NCI-H774 (cell line): ENCODE measurements around the gene KRT1.
"Not testable (repeated sequence)": the region's sequence is repeated elsewhere in the genome, so short reads cannot be mapped to it uniquely, and the experiment has no call there.

Experiments
- DNase-seq: peaks from one replicate; lab custom pipeline; 2025; lab: John Stamatoyannopoulos, UW

Gene KRT1

DNA sequence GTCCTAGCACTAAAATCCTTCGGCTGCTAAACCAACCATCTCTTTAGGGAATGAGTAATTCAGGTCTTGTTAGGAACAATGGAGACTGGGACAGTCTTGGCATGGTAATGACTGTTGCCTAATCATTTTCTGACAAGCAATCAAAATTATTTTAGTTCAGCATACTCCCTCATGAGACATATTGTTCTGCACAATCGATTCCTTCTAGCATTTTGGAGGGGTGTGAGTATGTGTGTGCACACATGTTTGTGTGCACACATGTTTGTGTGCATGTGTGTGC, 2.1 kb upstream of the KRT1 start:
- no peak for DNase-seq

DNA sequence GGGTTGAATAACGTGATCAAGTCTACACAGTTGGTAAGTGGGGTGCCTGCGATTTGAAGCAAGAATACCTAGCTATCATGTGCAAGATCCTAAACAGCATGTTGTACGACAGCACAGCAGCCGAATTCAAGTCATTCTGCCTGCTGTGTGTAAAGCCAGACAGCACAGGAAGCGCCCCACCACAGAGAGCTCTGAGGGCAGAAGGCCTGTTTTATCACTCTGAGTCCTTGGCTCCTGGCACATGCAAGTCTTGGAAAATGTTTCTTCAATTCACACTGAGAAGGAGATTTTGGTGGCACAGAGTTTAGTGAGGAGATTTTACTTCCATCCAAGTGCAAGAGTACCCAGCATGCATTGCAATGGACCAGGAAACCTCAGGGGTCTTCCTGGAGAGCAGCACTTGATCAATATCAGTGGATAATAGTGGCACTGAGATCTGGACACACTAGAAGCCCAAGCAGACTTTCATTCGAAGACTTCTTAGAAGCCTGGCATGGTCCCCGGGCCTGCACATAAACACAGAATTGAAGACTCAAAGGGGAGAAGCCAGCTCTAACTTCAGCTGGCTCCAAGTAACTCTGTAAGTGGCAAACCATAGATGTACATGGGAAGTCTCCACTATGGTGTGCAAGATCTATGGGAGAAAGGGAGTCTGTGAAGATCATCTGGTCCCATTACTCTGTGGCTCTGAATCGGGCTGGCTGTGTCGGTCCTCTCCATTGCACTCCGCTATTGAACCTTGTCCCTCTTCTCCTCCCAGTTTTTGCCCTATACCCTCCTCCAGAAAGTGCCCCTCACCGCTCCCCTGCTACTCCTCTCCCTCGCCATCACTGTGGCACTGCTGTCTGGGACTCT, 1.5 kb upstream of the KRT1 start:
- DNase-seq, result no peak

DNA sequence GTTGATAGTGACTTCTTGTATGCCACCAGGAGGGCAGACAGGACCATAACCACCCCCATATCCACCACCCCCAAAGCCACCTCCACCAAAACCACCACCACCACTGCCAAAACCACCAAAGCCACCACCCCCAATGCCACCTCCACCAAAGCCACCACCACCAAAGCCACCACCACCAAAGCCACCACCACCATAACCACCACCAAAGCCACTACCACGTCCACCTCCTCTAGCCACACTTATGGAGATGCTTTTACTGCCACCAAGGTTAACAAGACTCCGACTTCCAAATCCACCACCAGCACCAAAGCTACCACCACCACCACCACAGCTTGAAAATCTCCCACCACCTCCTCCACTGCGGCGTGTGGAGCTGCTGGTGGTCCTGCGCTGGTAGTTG, 332 bp downstream of the KRT1 start:
- no peak for DNase-seq

DNA sequence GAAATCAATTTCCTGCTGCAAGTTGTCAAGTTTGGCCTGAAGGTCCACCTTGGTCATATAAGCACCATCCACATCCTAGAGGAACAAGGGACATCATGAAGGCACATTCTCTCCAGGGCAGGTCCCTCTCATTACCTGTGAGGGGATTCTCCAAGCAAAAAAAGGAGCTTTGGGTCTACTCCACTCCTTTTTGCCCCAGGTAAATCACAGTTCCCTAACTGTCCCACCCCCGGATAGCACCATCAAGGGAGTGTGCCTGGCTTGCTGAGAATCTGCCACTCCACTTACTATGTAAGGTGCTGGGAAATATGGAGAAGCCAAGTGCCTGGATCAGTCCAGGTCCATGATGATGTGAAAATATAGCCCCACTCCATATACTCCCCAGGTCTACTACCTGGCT, 2.5 kb downstream of the KRT1 start:
- no peak for DNase-seq

DNA sequence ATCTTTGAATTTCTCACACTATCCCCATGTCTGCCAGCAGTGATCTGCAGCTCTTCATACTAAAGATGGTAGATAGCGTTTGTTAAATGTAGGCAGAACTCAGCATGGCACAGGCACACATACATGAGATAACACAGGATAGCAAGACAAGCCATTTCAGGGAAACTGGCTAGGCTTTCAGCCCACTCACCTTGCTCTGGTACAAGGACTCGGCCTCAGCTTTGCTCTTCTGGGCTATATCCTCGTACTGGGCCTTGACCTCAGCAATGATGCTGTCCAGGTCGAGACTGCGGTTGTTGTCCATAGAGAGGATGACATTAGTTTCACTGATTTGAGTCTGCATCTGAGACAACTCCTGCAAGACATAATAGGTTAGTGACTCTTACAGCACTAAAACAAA, 3.1 kb downstream of the KRT1 start:
- no peak for DNase-seq

DNA sequence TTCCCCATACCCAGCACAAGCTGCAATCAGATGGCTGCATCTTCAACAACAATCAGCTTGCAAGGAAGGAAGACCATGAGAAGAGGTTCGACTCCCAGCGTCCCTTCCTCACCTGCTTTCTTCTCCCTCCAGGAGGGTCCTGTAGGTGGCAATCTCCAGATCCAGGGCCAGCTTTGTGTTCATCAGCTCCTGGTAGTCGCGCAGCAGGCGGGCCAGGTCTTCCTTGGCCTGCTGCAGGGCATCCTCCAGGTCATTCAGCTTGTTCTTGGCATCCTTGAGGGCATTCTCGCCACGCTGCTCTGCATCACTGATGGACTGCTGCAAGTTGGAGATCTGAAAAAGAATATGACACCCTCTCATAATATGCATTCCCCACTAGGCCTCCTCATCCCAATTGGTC, 4.0 kb downstream of the KRT1 start:
- DNase-seq, result no peak

DNA sequence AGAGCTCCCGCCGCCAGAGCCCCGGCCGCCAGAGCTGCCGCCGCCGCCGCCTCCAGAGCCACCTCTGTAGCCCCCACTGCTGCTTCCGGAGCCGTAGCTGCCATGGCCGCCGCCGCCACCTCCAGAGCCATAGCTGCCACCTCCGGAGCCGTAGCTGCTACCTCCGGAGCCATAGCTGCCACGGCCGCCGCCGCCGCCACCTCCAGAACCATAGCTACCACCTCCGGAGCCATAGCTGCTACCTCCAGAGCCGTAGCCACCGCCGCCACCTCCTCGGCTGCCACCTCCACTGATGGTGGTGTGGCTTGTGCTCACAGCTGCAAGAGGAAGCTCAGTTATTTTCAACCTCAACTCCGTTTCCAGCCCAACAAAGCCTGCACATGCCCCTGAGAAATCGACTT, 4.9 kb downstream of the KRT1 start:
- DNase-seq, result no peak

DNA sequence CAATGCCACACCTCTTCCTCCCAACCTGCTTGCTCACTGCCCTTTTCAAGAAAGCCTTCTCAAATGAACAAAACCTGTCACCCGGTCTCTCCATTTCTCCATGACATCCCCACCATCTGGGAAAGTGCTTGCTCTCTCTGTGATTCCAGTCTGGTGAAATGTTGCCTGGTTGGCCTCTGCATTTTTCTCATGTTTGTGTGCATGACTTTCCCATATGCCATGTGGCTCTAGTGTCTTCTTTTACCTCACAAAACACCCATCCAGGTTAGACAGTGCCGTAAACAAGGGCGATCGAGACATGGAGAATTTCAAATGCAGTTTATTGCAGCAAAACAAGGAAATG, 5.8 kb downstream of the KRT1 start:
- DNase-seq, result no peak

DNA sequence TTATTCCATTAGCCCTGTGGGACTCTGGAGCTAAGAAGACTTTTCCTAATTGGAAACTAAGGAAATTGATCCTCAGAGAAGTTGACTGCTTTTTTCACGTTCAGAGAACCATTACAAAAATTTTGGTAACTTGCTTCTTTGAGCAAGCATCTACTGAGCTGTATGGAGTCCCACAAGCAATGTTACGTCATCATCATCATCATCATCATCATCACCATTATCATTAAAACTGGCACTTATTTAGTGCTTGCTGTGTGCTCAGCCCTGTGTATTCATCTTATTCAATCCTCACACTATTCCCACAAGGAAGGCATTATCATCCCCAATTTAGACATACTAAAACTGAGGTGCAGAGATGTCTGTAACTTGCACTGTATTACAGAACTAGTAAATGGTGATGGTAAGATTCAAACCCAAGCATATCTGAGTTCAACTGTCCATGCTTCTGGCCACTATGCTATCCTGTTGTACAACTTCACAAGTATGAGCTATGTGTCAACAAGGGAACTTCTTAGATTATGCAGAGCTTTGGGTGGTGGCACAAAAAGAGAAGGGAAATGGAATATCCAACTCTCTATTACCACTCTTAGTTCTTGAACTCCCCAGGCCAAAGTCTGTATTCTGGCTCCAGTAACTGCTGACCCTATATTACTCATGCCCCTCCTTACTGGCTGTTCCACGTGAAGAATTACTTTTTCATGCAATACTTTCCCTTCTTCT, 6.3 kb downstream of the KRT1 start:
- DNase-seq, result no peak

DNA sequence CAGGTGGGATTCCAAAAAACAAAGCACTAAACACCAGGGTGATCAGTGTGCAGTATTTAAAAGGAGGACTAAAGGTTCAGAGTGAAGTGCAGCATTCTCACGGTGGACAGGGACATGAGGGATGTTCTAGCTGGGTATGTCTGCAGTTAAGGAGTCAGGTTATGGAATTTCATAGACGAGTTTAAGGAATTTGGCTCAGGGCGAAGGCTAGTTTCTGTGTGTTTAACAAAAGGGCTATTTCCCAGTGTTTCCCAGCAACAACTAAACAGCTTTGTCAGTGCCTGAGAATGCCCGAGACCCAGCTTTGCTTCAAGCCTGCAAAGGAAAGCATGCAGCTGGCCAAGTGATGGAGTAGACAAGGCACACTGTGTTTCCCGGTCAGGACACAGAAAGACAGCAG, 7.0 kb downstream of the KRT1 start:
- DNase-seq, result no peak

DNA sequence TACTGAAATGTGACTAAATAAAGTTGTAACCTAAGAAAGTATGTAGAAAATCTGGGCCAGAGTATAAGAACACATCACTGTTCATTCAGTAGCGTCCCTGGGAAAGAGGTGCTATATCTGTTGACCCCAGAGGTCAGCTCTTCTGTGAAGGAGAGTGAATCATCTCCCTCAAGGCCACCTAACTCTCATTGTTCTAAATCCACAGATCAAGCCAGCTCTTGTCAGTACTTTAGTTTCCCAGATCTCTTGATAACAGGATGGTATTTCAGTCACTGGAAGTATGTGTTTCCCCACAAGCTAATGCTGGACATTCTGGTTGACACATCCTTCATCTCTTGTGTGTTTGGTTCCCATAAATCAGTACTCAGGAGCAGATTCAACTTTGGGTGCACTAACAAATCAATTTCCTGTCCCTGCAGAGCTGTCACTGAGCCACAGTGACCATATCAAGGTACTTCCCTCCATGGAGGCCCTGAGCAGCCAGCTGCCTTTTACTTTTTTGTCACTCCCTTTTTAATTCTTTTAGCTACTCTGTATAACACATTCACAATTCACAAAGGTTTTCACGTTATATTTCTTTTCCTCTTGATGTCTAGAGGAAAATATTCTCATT, 7.8 kb downstream of the KRT1 start:
- DNase-seq, result no peak

DNA sequence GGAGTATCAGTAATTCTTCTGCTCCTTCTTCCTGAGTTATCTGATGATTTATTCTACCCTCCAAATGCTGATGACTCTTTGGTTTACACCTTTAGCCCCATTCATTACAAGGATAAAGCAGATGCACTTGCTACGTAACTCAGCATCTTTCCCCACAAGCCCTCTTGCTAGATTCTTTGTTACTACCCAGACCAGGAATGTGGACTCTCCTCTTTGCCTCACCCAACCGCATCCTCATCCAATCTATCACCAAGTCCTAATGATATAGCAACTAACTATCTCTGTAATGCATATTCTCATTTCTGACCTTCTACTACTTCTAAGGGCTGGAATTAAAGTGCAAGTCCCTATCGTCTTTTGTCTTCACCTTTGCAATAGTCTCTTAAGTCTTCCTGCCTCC, 9.2 kb downstream of the KRT1 start:
- no peak for DNase-seq

DNA sequence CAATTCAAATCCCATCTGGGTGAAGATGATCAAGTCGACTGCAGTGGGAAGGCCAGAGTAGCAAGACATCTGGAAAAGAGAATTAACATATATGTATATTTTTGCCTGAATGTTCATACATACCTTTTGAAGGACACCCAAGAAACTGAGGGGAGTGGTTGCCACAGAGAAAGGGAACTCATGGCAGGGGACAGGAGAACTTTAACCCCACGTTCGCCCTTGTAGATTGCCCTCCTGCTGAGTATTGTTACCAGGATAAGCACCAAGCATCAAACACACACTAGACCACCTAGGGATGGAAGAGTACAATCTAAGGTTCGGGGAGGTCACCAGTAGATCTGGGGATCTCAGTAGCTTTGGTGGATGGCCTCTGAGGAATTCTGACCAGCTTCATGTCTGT, 9.7 kb downstream of the KRT1 start:
- DNase-seq, result no peak

DNA sequence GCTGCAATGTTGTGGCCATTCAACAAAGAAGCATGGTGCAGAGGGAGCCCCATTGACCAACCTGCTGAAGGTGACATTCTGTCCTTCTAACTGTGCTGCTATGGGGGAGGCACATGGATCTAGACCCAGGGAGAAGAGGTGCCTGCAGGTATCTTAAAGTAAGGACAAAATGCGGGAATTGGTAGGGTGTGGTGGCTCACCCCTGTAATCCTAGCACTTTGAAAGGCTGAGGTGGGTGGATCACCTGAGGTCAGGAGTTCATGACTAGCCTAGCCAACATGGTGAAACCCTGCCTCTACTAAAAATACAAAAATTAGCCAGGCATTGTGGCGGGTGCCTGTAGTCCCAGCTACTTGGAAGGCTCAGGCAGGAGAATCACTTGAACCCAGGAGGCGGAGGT, 10.3 kb downstream of the KRT1 start:
- DNase-seq, result not testable (repeated sequence)

DNA sequence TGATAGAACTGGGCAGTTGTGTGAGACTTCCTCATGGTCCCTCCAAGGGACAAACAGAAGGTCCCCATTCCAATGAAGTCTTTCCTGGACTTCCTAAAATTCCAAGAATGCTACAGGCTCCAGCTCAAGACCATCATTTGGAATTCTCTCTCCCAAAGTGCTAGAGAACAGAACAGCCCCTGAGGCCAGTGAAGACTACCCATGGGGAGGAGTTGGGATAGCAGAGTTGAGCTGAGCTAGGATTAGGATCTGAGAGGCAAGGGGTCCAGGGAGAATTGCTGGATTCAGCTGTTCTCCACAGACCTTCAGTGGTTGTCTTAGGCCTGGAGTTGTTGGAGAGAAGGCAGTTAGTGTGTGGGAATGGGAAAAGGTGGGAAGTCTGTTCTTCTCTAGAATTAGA, 10.8 kb downstream of the KRT1 start:
- no peak for DNase-seq

DNA sequence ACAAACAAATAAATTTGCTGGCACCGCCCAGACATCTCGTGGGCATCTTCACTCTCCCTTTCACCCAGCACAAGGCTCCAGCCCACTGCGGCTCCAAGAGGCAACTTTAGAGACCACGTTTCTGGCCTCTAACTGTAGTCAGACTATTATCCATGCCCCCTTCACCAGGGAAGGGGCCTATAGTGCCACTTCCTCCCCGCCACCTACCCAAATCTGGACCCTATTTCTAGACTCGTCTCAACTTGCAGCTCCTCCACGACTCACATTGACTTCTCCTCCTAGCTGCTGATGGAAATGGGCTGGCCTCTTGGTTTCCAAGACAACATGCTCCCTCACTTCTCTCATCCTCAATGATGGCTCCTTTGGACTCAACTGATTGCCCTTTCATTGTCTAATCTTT, 12.3 kb downstream of the KRT1 start:
- DNase-seq, result no peak

DNA sequence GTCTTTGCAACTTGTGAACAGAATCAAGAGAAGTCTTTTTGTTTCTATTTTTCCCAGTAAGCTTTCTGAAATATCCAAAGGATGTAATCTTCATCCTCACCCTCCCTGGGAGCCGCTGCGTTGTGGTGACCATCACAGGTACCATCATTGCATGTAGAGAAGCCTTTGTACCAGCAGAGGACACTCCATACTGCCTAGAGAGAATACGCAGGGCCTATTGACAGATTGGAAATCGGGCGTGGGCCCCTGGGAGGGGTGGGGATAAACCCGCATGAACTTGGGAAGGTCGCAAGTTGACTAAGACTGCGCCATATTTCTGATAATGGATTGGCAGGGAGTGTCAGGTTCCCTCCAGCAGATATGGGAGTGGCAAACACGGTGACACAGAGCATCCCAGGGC, 12.7 kb downstream of the KRT1 start:
- no peak for DNase-seq

DNA sequence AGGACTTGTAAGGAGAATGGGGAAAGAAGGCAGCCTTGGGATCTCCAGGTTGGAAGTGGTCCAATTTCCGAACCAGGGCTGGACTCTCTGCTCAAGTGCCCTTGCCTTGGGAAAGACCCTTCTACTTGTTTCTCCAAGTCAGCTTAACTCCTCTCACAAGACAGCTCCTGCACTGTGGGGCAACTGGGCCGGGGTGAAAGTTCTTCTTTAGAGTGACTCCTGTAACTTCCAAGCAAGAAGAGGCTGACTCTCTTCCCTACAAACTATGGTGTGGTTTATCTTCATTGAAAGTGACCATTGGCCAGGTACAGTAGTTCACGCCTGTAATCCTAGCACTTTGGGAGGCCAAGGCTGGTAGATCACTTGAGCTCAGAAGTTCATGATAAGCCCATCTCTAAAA, 13.7 kb downstream of the KRT1 start:
- DNase-seq, result no peak

DNA sequence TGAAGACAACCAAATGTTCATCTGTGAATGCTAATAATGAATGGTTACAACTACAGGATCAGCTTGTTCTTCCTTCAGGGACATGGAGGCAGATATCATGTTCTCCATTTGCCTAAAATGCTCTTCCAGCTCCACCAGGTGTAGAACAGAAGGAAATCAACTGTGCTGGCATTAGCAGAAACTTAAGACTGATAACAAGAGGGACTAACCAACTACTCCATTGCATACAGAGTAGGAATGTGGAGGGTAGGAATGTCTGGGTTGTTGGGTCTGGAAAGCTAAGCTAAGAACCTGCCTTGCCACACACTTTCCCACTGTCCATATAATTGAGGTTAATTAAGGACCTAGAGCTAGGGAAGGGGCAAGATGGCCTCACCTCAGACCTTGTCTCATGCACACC, 16.8 kb downstream of the KRT1 start:
- no peak for DNase-seq

DNA sequence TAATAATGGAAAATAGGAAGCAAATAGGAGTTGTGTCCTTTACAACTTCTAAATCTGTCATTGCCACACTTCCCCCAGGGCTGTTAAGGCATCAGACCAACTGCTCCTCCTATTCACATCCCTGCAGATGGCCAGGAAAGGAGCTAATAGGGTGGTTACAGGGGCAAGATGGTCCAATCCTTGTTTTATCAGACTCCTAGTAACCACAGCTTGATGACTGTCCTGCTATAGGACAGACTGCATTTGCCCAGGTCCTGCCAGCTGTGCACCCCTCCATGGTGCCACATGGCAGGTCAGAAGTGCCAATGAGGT, 17.3 kb downstream of the KRT1 start:
- DNase-seq, result no peak

DNA sequence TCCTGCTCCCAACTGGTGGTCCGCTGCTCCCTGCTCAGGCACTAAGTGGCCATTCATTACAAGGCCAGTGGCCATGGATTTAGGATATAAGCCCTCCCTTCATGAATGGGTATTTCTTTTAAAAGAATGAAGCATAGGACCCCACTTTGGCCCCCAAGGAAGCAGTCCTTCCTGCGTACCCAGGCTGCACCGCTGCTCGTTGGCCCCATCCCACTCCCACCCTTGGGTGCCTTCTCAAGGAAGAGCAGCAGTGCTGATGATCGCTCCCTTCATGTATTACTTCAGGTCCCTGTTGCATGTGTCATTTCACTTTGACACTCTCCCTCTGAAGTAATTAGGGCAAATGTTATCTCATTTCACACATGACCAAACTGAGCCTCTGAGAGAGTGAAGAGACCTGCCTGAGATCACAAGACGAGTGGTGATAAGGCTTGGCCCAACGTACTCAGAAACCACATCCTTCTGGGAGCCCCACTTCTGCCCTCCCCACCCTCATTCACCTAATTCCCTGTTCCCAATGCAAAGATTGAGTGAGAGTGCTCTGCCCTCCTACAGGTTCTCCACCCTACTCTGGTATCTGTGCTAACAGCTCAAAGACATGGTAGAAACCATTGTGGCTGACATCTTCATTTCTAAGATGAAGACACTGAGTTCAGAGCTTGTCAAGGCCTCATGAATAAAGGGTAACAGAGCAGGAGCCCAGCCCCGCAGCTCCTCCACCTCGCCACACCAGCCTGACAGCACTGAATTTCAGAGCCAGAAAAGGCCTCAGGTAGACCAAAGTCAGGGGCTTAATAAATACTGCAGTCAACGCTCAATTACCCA, 17.9 kb downstream of the KRT1 start:
- no peak for DNase-seq

DNA sequence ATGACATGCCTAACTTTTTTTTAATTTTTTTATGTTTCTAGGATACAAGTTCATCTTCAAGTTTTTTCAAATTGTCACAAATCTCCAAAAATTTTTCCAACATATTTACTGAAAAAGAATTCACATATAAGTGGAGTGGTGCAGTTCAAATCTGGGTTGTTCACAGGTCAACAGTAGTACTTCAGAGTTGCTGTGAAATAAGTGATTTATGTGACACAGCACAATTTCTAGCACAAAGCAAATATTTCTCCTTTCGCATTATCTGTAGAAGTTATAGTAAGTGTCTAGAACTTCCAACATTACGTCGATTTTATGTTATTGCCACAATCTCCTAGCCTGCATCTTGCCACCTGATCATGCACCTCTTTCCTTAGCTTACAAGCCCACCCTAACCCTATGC, 18.5 kb downstream of the KRT1 start:
- no peak for DNase-seq

DNA sequence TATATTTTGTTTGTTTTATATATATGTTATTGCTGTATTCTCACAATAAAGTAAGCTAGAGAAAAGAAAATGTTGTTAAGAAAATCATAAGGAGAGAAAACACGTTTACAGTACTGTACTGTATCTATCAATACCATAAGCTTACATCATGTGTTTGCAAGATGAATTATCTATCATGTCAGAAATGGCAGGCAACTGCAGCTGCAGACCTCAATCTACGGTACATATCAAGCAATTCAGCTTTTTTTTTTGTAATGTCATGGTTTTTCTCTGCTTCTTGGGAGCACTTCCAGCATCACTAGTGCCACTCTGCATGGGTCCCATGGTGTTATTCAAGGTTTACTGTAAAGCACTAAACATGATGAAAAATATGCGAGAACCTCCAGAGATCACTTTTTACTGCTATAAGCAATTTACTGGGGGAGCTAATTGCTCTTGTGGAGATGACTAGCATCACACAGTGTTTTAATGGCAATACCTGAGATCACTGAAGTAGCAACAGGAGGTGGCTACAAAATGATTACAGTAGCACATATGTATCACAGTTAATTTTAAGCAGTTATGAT, 19.2 kb downstream of the KRT1 start:
- DNase-seq, result no peak
